ENCODE data around the gene YIPF4. TPM values are rescaled to one million over a fixed set of nuclear protein-coding genes. Genes with fewer than 3 reads are reported as not detected.

YIPF4 gene
- total and polyA plus RNA-seq, 2 of the 4 experiments (the other 2 are of a cell fraction), result 3.6 to 6.8 TPM

DNA sequence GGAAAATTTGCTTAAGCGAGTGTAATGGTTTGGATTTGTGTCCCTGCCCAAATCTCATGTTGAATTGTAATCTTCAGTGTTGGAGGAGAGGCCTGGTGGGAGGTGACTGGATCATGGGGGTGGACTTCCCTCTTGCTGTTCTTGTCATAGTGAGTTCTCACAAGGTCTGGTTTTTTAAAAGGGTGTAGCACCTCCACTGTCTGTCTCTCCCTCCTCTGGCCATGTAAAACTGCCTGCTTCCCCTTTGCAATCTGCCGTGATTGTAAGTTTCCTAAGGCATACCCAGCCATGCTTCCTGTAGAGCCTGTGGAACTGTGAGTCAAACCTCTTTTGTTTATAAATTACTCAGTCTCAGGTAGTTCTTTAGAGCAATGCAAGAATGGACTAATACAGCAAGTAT lies 6.6 kb downstream of the YIPF4 start:
- Histone ChIP-seq H3K9me3 (ENCODE audit: control insufficient read depth, insufficient read depth, low read length) (no peaks in the 10 kb centered on the region), H2AK5ac (ENCODE audit: low read depth, low read length) (no peak overlapping the region), H3K79me1 (ENCODE audit: low read depth in 1 of 2, low read length in 2 of 2) (peaks cover 18 to 53% of the 10 kb centered on the region in 2 experiments), H2BK120ac (ENCODE audit: low read depth, low read length) (no peak overlapping the region), H2BK15ac (ENCODE audit: low read depth, low read length) (no peak overlapping the region), H3K14ac (replicated peaks; ENCODE audit: low read depth, low read length) (0 out of 2 replicates have a peak overlapping the region, but pooled peaks have one; percentile 24), H3K27me3 (ENCODE audit: control insufficient read depth, insufficient read depth, low read length) (no peaks in the 10 kb centered on the region), H2AK9ac (replicated peaks; ENCODE audit: low read depth, low read length, poor library complexity) (no peak overlapping the region), H3K4ac (ENCODE audit: low read depth, low read length) (no peak overlapping the region), H4K91ac (ENCODE audit: insufficient read depth, low read depth, low read length) (no peak overlapping the region), H3K4me1 (ENCODE audit: control insufficient read depth, insufficient read depth, low read length) (peaks cover 7% of the 10 kb centered on the region), H3K9me1 (ENCODE audit: insufficient read depth, low read length) (peaks cover 3% of the 10 kb centered on the region), H3K23ac (ENCODE audit: low read depth, low read length) (peak overlapping the region; percentile 43; the same call in 1 of the 2 replicates), H3K36me3 (ENCODE audit: control insufficient read depth, insufficient read depth, low read length) (peaks cover 12% of the 10 kb centered on the region), H3K56ac (ENCODE audit: extremely low read depth, insufficient read depth, low read length) (no peak overlapping the region), H3K27ac (ENCODE audit: insufficient read depth, low read length) (peak overlapping the region; percentile 7; the same call in 1 of the 2 replicates), H3K9ac (ENCODE audit: low read depth, low read length) (no peak overlapping the region), H3K18ac (ENCODE audit: low read depth, low read length) (no peak overlapping the region), H3K4me3 (ENCODE audit: insufficient read depth, low read depth, low read length) (no peak overlapping the region), H4K5ac (ENCODE audit: low read depth, low read length) (no peak overlapping the region), H4K20me1 (ENCODE audit: insufficient read depth, low read length) (peaks cover 8% of the 10 kb centered on the region), H2AFZ (replicated peaks; ENCODE audit: low read length, poor library complexity) (no peak overlapping the region), H2BK5ac (ENCODE audit: low read depth, low read length, poor library complexity, severe bottlenecking) (peak overlapping the region; percentile 56), H4K8ac (ENCODE audit: low read depth in 2 of 2, low read length in 2 of 2) (no peak overlapping the region), H3K4me2 (ENCODE audit: low read depth, low read length) (peak overlapping the region; percentile 29; the same call in 1 of the 2 replicates), H2BK20ac (ENCODE audit: low read depth, low read length) (no peak overlapping the region)
- in situ Hi-C loops (cut with MboI; ENCODE audit: low sequenced_read_pairs) (no loop called here), intact Hi-C loops (cut with micrococcal nuclease) (no loop called here), dilution Hi-C loops (cut with HindIII; ENCODE audit: low sequenced_read_pairs, unreplicated experiment) (no loop called here)
- ATAC-seq (ENCODE audit: low read depth), result peak; percentile 50
- peak; percentile 68 for DNase-seq
- TF ChIP-seq, protein P1, sequence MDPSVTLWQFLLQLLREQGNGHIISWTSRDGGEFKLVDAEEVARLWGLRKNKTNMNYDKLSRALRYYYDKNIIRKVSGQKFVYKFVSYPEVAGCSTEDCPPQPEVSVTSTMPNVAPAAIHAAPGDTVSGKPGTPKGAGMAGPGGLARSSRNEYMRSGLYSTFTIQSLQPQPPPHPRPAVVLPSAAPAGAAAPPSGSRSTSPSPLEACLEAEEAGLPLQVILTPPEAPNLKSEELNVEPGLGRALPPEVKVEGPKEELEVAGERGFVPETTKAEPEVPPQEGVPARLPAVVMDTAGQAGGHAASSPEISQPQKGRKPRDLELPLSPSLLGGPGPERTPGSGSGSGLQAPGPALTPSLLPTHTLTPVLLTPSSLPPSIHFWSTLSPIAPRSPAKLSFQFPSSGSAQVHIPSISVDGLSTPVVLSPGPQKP (IDR thresholded peaks at IDR 0.05; ENCODE audit: borderline replicate concordance, low read depth, low read length), result no peak
- TF ChIP-seq, protein P2, sequence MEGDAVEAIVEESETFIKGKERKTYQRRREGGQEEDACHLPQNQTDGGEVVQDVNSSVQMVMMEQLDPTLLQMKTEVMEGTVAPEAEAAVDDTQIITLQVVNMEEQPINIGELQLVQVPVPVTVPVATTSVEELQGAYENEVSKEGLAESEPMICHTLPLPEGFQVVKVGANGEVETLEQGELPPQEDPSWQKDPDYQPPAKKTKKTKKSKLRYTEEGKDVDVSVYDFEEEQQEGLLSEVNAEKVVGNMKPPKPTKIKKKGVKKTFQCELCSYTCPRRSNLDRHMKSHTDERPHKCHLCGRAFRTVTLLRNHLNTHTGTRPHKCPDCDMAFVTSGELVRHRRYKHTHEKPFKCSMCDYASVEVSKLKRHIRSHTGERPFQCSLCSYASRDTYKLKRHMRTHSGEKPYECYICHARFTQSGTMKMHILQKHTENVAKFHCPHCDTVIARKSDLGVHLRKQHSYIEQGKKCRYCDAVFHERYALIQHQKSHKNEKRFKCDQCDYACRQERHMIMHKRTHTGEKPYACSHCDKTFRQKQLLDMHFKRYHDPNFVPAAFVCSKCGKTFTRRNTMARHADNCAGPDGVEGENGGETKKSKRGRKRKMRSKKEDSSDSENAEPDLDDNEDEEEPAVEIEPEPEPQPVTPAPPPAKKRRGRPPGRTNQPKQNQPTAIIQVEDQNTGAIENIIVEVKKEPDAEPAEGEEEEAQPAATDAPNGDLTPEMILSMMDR (conservative IDR thresholded peaks at IDR 0.05; ENCODE audit: low read depth, low read length), result no peak
- TF ChIP-seq SMC3 (IDR thresholded peaks at IDR 0.05; ENCODE audit: low read depth, low read length), result no peak
- no peak for TF ChIP-seq BHLHE40 (IDR thresholded peaks at IDR 0.05; ENCODE audit: low read depth, low read length)
- TF ChIP-seq FOS (IDR thresholded peaks at IDR 0.05; ENCODE audit: low read depth, low read length), result no peak
- no peak for TF ChIP-seq POLR2A (IDR thresholded peaks at IDR 0.05; ENCODE audit: low read depth, low read length)
- TF ChIP-seq RFX5 (IDR thresholded peaks at IDR 0.05; ENCODE audit: low read depth, low read length), result no peak
- TF ChIP-seq RCOR1 (IDR thresholded peaks at IDR 0.05; ENCODE audit: insufficient replicate concordance, low read length), result no peak
- POLR2A ChIA-PET (ENCODE audit: unreplicated experiment), result no interaction called here
- CTCF ChIA-PET, result interaction anchor here (0.5 kb wide), 1 partner anchor 89 kb away, joined by 4 read pairs; no protein-coding TSS in a partner anchor
- WGBS, 2 experiments (ENCODE audit: extremely low coverage in 2 of 2, insufficient read length in 1 of 2), result no CpG with 5 or more reads among the region's 2 CpGs
- BruUV-seq (replicated peaks), result no TSS peak

All from IMR-90 (cell line).